HCT116 (cell line): ENCODE measurements around the gene TIMM29. TPM values are rescaled to one million over a fixed set of nuclear protein-coding genes. Genes with fewer than 3 reads are reported as not detected.

ENCODE experiments used
- ATAC-seq: fragments of 200-7000 bp; cut with Tn5 transposase; 2 replicates; pipeline ENCODE4 v1.9.1; 2020; ENCODE audit warnings: mild to moderate bottlenecking, moderate library complexity
- BruUV-seq: library from RNA; stranded (reverse); fragments of 400-500 nt; replicated peaks from 2 replicates; lab custom pipeline; 2021; lab: Mats Ljungman, UMichigan
- CTCF ChIA-PET: fragments of 300-600 bp; sonication (Branson Sonifier 250); formaldehyde crosslinking; loops from one replicate; lab custom pipeline; 2021; ENCODE audit warnings: antibody characterized with exemption; lab: Charles Lee
- POLR2A ChIA-PET: fragments of 300-600, 350-600 bp; sonication (Branson Sonifier 250); formaldehyde crosslinking; loops from one replicate; lab custom pipeline; 2021; ENCODE audit warnings: antibody characterized with exemption; lab: Charles Lee
- RAD21 ChIA-PET, 2 experiments: fragments of 300-600 bp; sonication (Branson Sonifier 250); formaldehyde crosslinking; loops; one replicate each; lab custom pipeline; 2023; ENCODE audit warnings: low total read pairs in 2 of 2; ENCODE audit not compliant: uncharacterized antibody in 2 of 2, unreplicated experiment in 2 of 2, low non-redundant PET in 1 of 2; lab: Charles Lee
- DNase-seq: peaks from one replicate; pipeline ENCODE4 v3.0.0-alpha.2; 2010; ENCODE audit warnings: low read depth, low spot score
- H2AFZ ChIP-seq: fragments of 200-600 bp; shearing (Covaris generic), sonication (generic); 2 replicates; pipeline ENCODE4 v1.6.1; 2017; ENCODE audit warnings: low read depth, mixed run types, mixed read lengths, antibody characterized with exemption, low read length; ENCODE audit not compliant: poor library complexity, severe bottlenecking
- H3K27ac ChIP-seq: 2 replicates; pipeline ENCODE4 v1.5.1; 2012; ENCODE audit warnings: low read depth, low read length
- H3K27me3 ChIP-seq: fragments of 200-600 bp; sonication (generic); 2 replicates; pipeline ENCODE4 v1.6.1; 2016; ENCODE audit warnings: mixed run types, low read length, mixed read lengths; ENCODE audit not compliant: insufficient read depth
- H3K36me3 ChIP-seq, 2 experiments: fragments of 200-500 bp in 1 of 2; fragments of 200-600 bp in 1 of 2; sonication (Bioruptor generic) in 1 of 2; sonication (generic) in 1 of 2; 2 replicates each; pipeline versions ENCODE4 v1.5.1 to v1.6.1; 2014 to 2016; ENCODE audit warnings: low read length in 2 of 2, inconsistent platforms in 1 of 2, mixed read lengths in 1 of 2, mixed run types in 1 of 2; ENCODE audit not compliant: insufficient read depth in 2 of 2, control insufficient read depth in 1 of 2
- H3K4me1 ChIP-seq, 2 experiments: fragments of 200-600 bp in 1 of 2; sonication (generic) in 1 of 2; 2 replicates each; pipeline versions ENCODE4 v1.5.1 to v1.6.1; 2012 to 2017; ENCODE audit warnings: low read length in 2 of 2, inconsistent platforms in 1 of 2, mild to moderate bottlenecking in 1 of 2, mixed read lengths in 1 of 2, mixed run types in 1 of 2, moderate library complexity in 1 of 2; ENCODE audit not compliant: insufficient read depth in 2 of 2, control insufficient read depth in 1 of 2
- H3K4me2 ChIP-seq: fragments of 200-600 bp; sonication (generic); 2 replicates; pipeline ENCODE4 v1.6.1; 2017; ENCODE audit warnings: mixed run types, low read length, mixed read lengths
- H3K4me3 ChIP-seq, 2 experiments: fragments of 200-600 bp in 1 of 2; sonication (generic) in 1 of 2; replicated peaks in 1 of 2; 2 replicates each; pipeline ENCODE4 v1.5.1; 2011 to 2016; ENCODE audit warnings: low read length in 2 of 2, control low read depth in 1 of 2, low read depth in 1 of 2, mild to moderate bottlenecking in 1 of 2, mixed read lengths in 1 of 2, mixed run types in 1 of 2
- H3K79me2 ChIP-seq: fragments of 200-600 bp; sonication (generic); 2 replicates; pipeline ENCODE4 v1.6.1; 2017; ENCODE audit warnings: mild to moderate bottlenecking, mixed run types, low read length, moderate library complexity, mixed read lengths; ENCODE audit not compliant: insufficient read depth
- H3K9ac ChIP-seq: fragments of 200-600 bp; sonication (generic); 2 replicates; pipeline ENCODE4 v1.6.1; 2016; ENCODE audit warnings: low read length, mixed read lengths
- H3K9me2 ChIP-seq: fragments of 200-600 bp; sonication (generic), shearing (Covaris generic); 2 replicates; pipeline ENCODE4 v1.6.1; 2017; ENCODE audit warnings: mixed run types, mild to moderate bottlenecking, moderate library complexity; ENCODE audit not compliant: insufficient read depth
- H3K9me3 ChIP-seq, 2 experiments: fragments of 200-500 bp in 1 of 2; fragments of 200-600 bp in 1 of 2; sonication (Bioruptor generic) in 1 of 2; sonication (generic) in 1 of 2; 2 replicates each; pipeline ENCODE4 v1.6.1; 2014 to 2017; ENCODE audit warnings: low read length in 2 of 2, mixed read lengths in 2 of 2, inconsistent platforms in 1 of 2, low read depth in 1 of 2, mild to moderate bottlenecking in 1 of 2, mixed run types in 1 of 2, moderate library complexity in 1 of 2; ENCODE audit not compliant: control insufficient read depth in 1 of 2, insufficient read depth in 1 of 2
- H4K20me1 ChIP-seq: fragments of 200-600 bp; sonication (generic), shearing (Covaris generic); 2 replicates; pipeline ENCODE4 v1.6.1; 2017; ENCODE audit warnings: mixed run types, mild to moderate bottlenecking, moderate library complexity; ENCODE audit not compliant: insufficient read depth
- CBX3 ChIP-seq: IDR thresholded peaks from 2 replicates; pipeline ENCODE4 v1.6.1; 2012; ENCODE audit warnings: low read depth
- ELF1 ChIP-seq: IDR thresholded peaks from 2 replicates; pipeline ENCODE4 v1.6.1; 2012; ENCODE audit warnings: low read depth, borderline replicate concordance
- FOSL1 ChIP-seq: IDR thresholded peaks from 2 replicates; pipeline ENCODE4 v1.6.1; 2012; ENCODE audit warnings: low read depth
- JUND ChIP-seq: IDR thresholded peaks from 2 replicates; pipeline ENCODE4 v1.6.1; 2012
- REST ChIP-seq: IDR thresholded peaks from 2 replicates; pipeline ENCODE4 v1.6.1; 2012; ENCODE audit warnings: low read depth
- SRF ChIP-seq: IDR thresholded peaks from 2 replicates; pipeline ENCODE4 v1.6.1; 2012; ENCODE audit warnings: low read depth
- ZFX ChIP-seq: fragments of 450-650 bp; IDR thresholded peaks from 2 replicates; pipeline ENCODE4 v1.6.1; 2017
- intact Hi-C: fragments of 100-400 bp; cut with micrococcal nuclease; formaldehyde crosslinking; loops from 2 replicates; pipeline ENCODE4 v1.10.0; 2022
- total RNA-seq: library from RNA; stranded (reverse); gene quantifications from one replicate; pipeline ENCODE4 v1.2.1, GENCODE V29; 2021; ENCODE audit not compliant: unreplicated experiment
- TF ChIP-seq, protein P1 (sequence below): IDR thresholded peaks from 2 replicates; pipeline ENCODE4 v1.6.1; 2012

TIMM29 gene
- total RNA-seq, 1 experiment from 2014 or later: 20.3 TPM

- H3K79me2 ChIP-seq: peaks cover 21% of the 10 kb centered on the region
- no peak for DNase-seq
- TF ChIP-seq JUND (no peak), ELF1 (no peak), REST (no peak)
- H3K9me3 ChIP-seq: no peaks in the 10 kb centered on the region
- no peak overlapping the region for H3K4me2 ChIP-seq
- RAD21 ChIA-PET: no interaction called here
- no peaks in the 10 kb centered on the region for H3K9me2 ChIP-seq
- H3K36me3 ChIP-seq: peaks cover 16 to 24% of the 10 kb centered on the region in 2 experiments; a peak in 3 of 4 replicates
- intact Hi-C loops: no loop called here
- H3K9ac ChIP-seq: no peak overlapping the region
- H3K4me1 ChIP-seq: peaks cover 0 to 12% of the 10 kb centered on the region in 2 experiments
- H3K27ac ChIP-seq: no peak overlapping the region
- POLR2A ChIA-PET: no interaction called here
- H3K4me3 ChIP-seq: no peak overlapping the region
- ATAC-seq: no peak
- BruUV-seq: no TSS peak
- no peak overlapping the region for H2AFZ ChIP-seq
- no peaks in the 10 kb centered on the region for H4K20me1 ChIP-seq
- no peaks in the 10 kb centered on the region for H3K27me3 ChIP-seq
- CTCF ChIA-PET: no interaction called here
Measured at GRCh38 chr19:10907925-10908324, 20.7 kb upstream of the TIMM29 start.

- peaks cover 0 to 6% of the 10 kb centered on the region in 2 experiments; a peak in 3 of 4 replicates for H3K4me1 ChIP-seq
- H3K4me2 ChIP-seq: no peak overlapping the region
- CTCF ChIA-PET: no interaction called here
- H3K79me2 ChIP-seq: peaks cover 15% of the 10 kb centered on the region; the same call in 1 of the 2 replicates
- TF ChIP-seq FOSL1: no peak
- no peak for TF ChIP-seq ZFX
- no peak for TF ChIP-seq SRF
- TF ChIP-seq, protein P1, sequence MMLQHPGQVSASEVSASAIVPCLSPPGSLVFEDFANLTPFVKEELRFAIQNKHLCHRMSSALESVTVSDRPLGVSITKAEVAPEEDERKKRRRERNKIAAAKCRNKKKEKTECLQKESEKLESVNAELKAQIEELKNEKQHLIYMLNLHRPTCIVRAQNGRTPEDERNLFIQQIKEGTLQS: no peak
- TF ChIP-seq CBX3: no peak
- no peak for TF ChIP-seq ELF1
- no peak for ATAC-seq
- H3K9me2 ChIP-seq: no peaks in the 10 kb centered on the region
- intact Hi-C loops: no loop called here
- H3K9ac ChIP-seq: no peak overlapping the region
- POLR2A ChIA-PET: no interaction called here
- no peaks in the 10 kb centered on the region for H3K9me3 ChIP-seq
- H4K20me1 ChIP-seq: no peaks in the 10 kb centered on the region
- DNase-seq: no peak
- H3K27me3 ChIP-seq: no peaks in the 10 kb centered on the region
- no peak overlapping the region for H3K4me3 ChIP-seq
- no TSS peak for BruUV-seq
- no peak overlapping the region for H3K27ac ChIP-seq
- peaks cover 16 to 24% of the 10 kb centered on the region in 2 experiments; a peak in 3 of 4 replicates for H3K36me3 ChIP-seq
- no peak overlapping the region for H2AFZ ChIP-seq
- RAD21 ChIA-PET: no interaction called here
Measured at GRCh38 chr19:10908380-10908960, 20.1 kb upstream of the TIMM29 start.
